ENCODE data around the gene RAD51B. TPM values are rescaled to one million over a fixed set of nuclear protein-coding genes. Genes with fewer than 3 reads are reported as not detected.
"Not testable (repeated sequence)": the region's sequence is repeated elsewhere in the genome, so short reads cannot be mapped to it uniquely, and the experiment has no call there.

RAD51B gene
- polyA plus RNA-seq, 3 donors = 3.6 to 11.6 (median 9.4) TPM

GRCh38 chr14:68182492-68182891 lies 362.9 kb downstream of the RAD51B start:
- no peaks in the 10 kb centered on the region for H3K36me3 ChIP-seq (replicated peaks in 1 of 2; ENCODE audit: control insufficient read depth in 1 of 2, insufficient read depth in 2 of 2, low read length in 2 of 2)
- no peaks in the 10 kb centered on the region for H4K20me1 ChIP-seq (ENCODE audit: insufficient read depth, low read length)
- H3K4me1 Mint-ChIP-seq = no peaks in the 10 kb centered on the region
- no peak overlapping the region for H3K27ac ChIP-seq (ENCODE audit: low read depth in 1 of 2, low read length in 2 of 2)
- H3K27ac Mint-ChIP-seq = no peak overlapping the region
- no peaks in the 10 kb centered on the region for H3K9me3 ChIP-seq (replicated peaks in 1 of 2; ENCODE audit: control insufficient read depth in 1 of 2, insufficient read depth in 1 of 2, low read length in 2 of 2)
- H3K4me2 ChIP-seq (replicated peaks; ENCODE audit: extremely low read depth, low read length, poor library complexity, severe bottlenecking) = no peak overlapping the region
- H3K9me3 Mint-ChIP-seq = peaks cover 0 to 2% (median 0%) of the 10 kb centered on the region in 7 donors
- H3K4me3 ChIP-seq (replicated peaks in 1 of 3; ENCODE audit: low read depth in 2 of 3, low read length in 3 of 3) = no peak overlapping the region
- TF ChIP-seq CTCF (IDR thresholded peaks at IDR 0.05) = no peak
- H2AFZ ChIP-seq (ENCODE audit: insufficient read depth, low read depth, low read length, poor library complexity, severe bottlenecking) = no peak overlapping the region
- intact Hi-C loops (cut with micrococcal nuclease) = no loop called here
- H3K4me1 ChIP-seq (ENCODE audit: control insufficient read depth in 1 of 2, insufficient read depth in 2 of 2, low read length in 2 of 2) = no peaks in the 10 kb centered on the region
- no peak for DNase-seq
- H3K79me2 ChIP-seq (ENCODE audit: insufficient read depth, low read length) = no peaks in the 10 kb centered on the region
- no peak overlapping the region for H3K9ac ChIP-seq (ENCODE audit: insufficient read depth, low read length, poor library complexity, severe bottlenecking)
- no peaks in the 10 kb centered on the region for H3K27me3 ChIP-seq (ENCODE audit: control insufficient read depth in 2 of 2, insufficient read depth in 2 of 2, low read length in 2 of 2)
- H3K27me3 Mint-ChIP-seq (ENCODE audit: low read depth in 3 of 3) = peaks cover 0 to 2% (median 0%) of the 10 kb centered on the region in 3 donors
- no peak overlapping the region for H3K4me3 Mint-ChIP-seq
- no peaks in the 10 kb centered on the region for H3K36me3 Mint-ChIP-seq
- 77% methylated on average over 3 of the region's 5 CpGs for WGBS (ENCODE audit: insufficient coverage)

- H3K4me3 ChIP-seq (replicated peaks in 1 of 3; ENCODE audit: low read depth in 2 of 3, low read length in 3 of 3); H3K36me3 Mint-ChIP-seq; H3K4me2 ChIP-seq (replicated peaks; ENCODE audit: extremely low read depth, low read length, poor library complexity, severe bottlenecking); H3K4me3 Mint-ChIP-seq; H3K27ac ChIP-seq (ENCODE audit: low read depth in 1 of 2, low read length in 2 of 2); H4K20me1 ChIP-seq (ENCODE audit: insufficient read depth, low read length); intact Hi-C loops (cut with micrococcal nuclease); H3K4me1 Mint-ChIP-seq; H3K79me2 ChIP-seq (ENCODE audit: insufficient read depth, low read length); H3K9me3 ChIP-seq (replicated peaks in 1 of 2; ENCODE audit: control insufficient read depth in 1 of 2, insufficient read depth in 1 of 2, low read length in 2 of 2); H3K4me1 ChIP-seq (ENCODE audit: control insufficient read depth in 1 of 2, insufficient read depth in 2 of 2, low read length in 2 of 2); H3K9me3 Mint-ChIP-seq; H3K9ac ChIP-seq (ENCODE audit: insufficient read depth, low read length, poor library complexity, severe bottlenecking); H3K27me3 ChIP-seq (ENCODE audit: control insufficient read depth in 2 of 2, insufficient read depth in 2 of 2, low read length in 2 of 2); DNase-seq; H3K27me3 Mint-ChIP-seq (ENCODE audit: low read depth in 3 of 3); H3K27ac Mint-ChIP-seq; H3K36me3 ChIP-seq (replicated peaks in 1 of 2; ENCODE audit: control insufficient read depth in 1 of 2, insufficient read depth in 2 of 2, low read length in 2 of 2); H2AFZ ChIP-seq (ENCODE audit: insufficient read depth, low read depth, low read length, poor library complexity, severe bottlenecking): not testable (repeated sequence)
- WGBS (ENCODE audit: insufficient coverage) = no CpG with 5 or more reads among the region's 5 CpGs
These were observed 367.1 kb downstream of the RAD51B start for GRCh38 chr14:68186500-68187276.
